Measurements from ENCODE around the gene ZNF174. TPM values are rescaled to one million over a fixed set of nuclear protein-coding genes. Genes with fewer than 3 reads are reported as not detected.

ZNF174 gene
- polyA plus RNA-seq (ENCODE audit: insufficient read length in 12 of 12) = 10 to 100 TPM in 1 of 12 donors, 1 to 10 TPM in 10, not detected in 1; 7.3 to 10.6 (median 8.8) TPM
- long read RNA-seq, donor 1, partial matches to known transcripts = 0 of 5 reads
- long read RNA-seq, donor 1, other reads (novel, unspliced or antisense) = 0 of 5 reads
- long read RNA-seq, donor 2, partial matches to known transcripts = 0 of 3 reads
- long read RNA-seq, donor 2, other reads (novel, unspliced or antisense) = 0 of 3 reads
- long read RNA-seq, donor 3, partial matches to known transcripts = 0 of 3 reads
- long read RNA-seq, donor 3, other reads (novel, unspliced or antisense) = 0 of 3 reads
- long read RNA-seq, donor 4, partial matches to known transcripts = 0 of 1 reads
- long read RNA-seq, donor 4, other reads (novel, unspliced or antisense) = 0 of 1 reads
- long read RNA-seq, donor 5, partial matches to known transcripts = 0 of 3 reads
- long read RNA-seq, donor 5, other reads (novel, unspliced or antisense) = 0 of 3 reads
- long read RNA-seq, donor 6, partial matches to known transcripts = 0 of 2 reads
- long read RNA-seq, donor 6, other reads (novel, unspliced or antisense) = 0 of 2 reads
- long read RNA-seq, donor 7, partial matches to known transcripts = 0 of 3 reads
- long read RNA-seq, donor 7, other reads (novel, unspliced or antisense) = 0 of 3 reads
- long read RNA-seq, donor 8, partial matches to known transcripts = 0 of 5 reads
- long read RNA-seq, donor 8, other reads (novel, unspliced or antisense) = 0 of 5 reads
- long read RNA-seq, donor 9, partial matches to known transcripts = 0 of 3 reads
- long read RNA-seq, donor 9, other reads (novel, unspliced or antisense) = 0 of 3 reads
- long read RNA-seq, donor 10, partial matches to known transcripts = 0 of 5 reads
- long read RNA-seq, donor 10, other reads (novel, unspliced or antisense) = 0 of 5 reads
- long read RNA-seq, donor 11, partial matches to known transcripts = 0 of 5 reads
- long read RNA-seq, donor 11, other reads (novel, unspliced or antisense) = 0 of 5 reads

DNA sequence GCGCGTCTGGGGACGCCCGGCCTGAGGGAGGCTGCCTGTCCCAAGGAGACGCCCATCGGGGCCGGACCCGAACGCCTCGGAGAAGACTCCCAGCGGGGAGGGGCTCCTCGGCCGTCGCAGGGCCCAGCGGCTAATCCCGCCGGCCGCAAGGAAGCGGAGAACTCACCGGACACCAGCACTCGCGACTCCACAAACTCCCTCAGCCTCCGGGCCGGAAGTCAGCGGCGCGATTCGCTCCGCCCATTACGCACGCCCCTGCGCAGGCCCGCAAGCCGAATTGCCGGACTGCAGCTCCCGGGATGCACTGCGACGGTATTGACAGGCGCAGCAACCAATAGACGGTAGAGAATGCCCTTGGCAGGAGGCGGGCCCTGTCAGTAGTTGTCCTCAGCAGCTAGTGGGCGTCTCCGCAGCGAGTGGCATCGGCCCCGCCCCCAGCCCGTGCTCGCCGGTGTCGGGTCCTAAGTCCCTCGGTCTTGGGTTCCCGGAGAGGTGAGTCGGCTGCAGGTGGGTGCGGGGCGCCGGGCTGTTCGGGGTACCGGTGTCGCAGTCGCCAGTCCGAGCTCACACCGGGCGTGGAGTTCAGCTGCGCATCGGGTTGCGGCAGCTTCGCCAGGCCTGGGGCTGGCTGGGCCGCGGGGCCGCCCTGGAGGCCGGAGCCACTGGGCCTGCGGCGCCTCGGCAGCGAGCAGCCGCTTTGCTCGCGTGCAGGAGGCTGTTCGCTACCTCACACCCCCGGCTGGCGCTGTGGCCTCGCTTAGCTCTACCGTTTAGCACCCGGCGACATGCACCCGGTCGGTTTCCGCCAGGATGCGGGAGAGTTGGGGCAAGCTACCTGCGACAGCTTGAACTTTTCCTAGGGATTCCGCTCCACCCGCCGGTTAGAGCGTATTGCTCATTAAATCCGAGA is at the start of gene ZNF174, which contains the start of gene ZSCAN32:
ZNF174 (plus strand) TSS at position 437 of the 910 bp plus-strand sequence. CDS start 790 bp downstream, outside the sequence.
ZSCAN32 (minus strand) TSS at position 226 of the 910 bp plus-strand sequence. CDS start 3,447 bp downstream, outside the sequence.
- DNase-seq = peak; percentile 99

DNA sequence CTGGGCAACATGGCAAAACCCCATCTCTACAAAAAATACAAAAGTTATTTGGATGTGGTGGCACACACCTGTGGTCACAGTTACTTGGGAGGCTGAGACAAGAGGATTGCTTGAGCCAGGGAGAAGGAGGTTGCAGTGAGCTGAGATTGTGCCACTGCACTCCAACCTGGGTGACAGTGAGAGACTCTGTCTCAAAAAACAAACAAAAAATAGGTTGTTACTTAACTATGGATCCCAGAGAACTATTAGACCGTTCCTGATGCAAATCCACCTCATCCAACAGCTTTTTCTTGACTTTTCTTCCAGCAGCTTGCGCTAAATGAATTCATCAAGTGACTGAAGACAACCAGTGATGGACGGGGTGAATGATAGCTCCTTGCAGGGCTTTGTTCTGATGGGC is 45.4 kb upstream of the ZNF174 start, which contains the start of gene OR2C1:
OR2C1 (plus strand) TSS at position 301 of the 400 bp plus-strand sequence; CDS start at position 353, 52 bp downstream.
- no peak for DNase-seq

DNA sequence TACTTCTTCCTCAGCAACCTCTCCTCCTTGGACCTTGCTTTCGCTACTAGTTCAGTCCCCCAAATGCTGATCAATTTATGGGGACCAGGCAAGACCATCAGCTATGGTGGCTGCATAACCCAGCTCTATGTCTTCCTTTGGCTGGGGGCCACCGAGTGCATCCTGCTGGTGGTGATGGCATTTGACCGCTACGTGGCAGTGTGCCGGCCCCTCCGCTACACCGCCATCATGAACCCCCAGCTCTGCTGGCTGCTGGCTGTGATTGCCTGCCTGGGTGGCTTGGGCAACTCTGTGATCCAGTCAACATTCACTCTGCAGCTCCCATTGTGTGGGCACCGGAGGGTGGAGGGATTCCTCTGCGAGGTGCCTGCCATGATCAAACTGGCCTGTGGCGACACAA is 44.9 kb upstream of the ZNF174 start:
- DNase-seq = no peak

DNA sequence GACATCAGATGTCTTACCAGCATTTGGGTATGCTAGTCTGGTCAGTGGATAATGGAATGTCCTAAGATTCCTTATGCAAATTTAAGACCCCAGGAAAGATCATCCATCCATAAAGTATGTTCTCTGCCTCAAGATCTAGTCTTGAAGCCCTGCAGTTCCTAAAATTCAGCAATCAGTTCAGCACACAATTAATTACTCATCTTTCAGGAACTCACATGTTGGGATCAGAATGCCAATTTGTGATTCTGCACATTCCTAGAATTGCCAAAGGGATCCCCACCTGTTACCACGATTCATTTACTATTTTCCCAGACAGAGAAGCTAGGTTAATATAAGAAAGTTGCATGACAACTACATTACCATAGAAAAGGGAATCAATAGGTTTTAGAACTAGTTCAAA is 42.1 kb upstream of the ZNF174 start:
- DNase-seq = no peak

DNA sequence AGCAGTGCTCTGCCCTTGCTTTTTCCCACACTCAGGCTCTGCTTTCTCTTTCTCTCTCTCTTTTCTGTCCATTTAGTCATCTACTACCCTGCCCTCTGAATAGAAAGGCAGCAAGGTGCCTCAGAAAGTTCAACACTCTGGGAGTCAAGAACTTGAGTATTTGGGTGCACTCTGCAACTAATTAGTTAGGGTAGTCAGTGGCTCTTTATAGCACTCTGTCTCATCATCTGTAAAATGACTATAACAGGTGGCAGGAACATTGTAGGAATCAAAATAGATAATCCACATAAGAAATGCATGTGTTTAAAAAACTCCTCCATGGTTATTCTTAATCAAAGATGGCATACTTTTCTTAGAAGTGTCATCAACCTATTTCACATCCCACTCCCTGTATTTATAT is 38.1 kb upstream of the ZNF174 start:
- no peak for DNase-seq

DNA sequence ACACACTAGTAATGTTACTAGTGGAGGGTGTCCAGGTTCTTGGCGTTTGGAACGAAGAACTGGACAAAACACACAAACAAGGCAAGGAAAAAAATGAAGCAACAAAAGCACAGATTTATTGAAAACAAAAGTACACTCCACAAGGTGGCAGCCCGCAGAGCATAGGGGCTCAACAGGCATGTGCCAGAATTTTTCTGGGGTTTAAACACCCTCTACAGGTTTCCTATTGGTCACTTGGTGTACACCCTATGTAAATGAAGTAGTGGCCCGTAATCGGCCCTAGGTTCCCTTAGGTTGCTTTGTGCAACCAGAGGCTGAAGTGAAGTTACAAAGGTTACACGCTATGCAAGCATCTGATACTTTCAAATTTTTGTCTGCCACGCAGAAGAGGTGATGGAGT is 37.2 kb upstream of the ZNF174 start:
- no peak for DNase-seq

DNA sequence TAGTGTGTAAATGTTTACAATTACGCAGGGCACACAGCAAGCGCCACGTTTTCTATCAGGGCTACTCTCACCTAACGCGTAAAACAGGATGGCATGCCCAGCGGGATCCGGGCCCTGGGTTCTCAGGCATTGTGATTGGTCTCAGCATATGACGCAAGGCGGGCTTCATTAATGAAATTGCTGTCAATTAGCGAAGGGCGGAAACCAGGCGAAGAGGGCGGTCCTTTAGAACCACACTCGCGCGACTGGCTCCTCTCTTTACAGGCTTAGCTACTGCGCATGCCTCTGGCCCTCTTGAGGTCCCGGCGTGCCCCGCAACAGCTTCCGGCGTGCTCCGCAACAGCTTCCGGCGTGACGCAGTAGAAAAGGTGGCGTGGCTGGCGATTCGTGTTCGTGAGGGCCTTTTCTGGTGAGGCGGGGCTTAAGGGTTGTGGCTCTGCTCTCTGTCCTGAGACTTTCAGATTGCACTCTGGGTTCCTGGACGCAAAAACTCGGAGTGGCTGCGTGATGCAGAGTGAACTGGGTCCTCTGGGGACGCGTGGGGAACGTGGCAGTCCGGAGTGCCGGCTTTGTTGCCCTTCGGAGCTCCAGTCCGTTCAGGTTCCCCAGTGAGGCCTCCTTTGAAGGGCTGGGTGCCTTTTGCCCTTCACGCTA is 36.1 kb upstream of the ZNF174 start:
- peak; percentile 83 for DNase-seq

DNA sequence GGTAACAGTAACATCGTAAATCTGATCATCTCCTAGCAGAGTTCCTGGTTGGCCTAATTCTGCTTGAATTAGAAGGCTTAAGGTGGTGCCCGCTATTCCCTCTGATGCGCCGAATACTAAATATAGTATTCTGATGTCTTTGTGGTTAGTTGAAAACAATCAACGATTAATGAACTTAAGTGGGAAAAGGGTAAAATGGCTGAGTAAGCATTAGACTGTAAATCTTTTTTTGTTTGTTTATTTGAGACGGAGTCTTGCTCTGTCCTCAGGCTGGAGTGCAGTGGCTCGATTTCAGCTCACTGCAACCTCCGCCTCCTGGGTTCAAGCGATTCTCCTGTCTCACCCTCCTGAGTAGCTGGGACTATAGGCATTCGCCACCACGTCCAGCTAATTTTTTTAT is 31.9 kb upstream of the ZNF174 start:
- no peak for DNase-seq

DNA sequence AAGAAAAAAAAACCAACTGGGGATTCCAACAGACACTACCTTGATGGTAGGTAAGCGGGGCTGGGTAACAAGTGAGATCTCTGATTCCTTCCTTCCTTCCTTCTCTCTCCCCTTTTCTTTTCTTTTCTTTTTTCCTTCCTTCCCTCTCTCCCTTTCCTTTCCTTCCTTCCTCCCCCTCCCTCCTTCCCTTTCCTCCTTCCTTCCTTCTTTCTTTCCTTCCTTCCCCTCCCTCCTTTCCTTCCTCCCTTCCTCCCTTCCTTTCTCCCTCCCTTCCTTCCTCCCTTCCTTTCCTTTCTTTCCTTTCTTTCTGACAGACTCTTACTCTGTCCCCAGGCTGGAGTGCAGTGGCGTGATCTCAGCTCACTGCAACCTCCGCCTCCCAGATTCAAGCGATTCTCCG is 25.3 kb upstream of the ZNF174 start:
- no peak for DNase-seq

DNA sequence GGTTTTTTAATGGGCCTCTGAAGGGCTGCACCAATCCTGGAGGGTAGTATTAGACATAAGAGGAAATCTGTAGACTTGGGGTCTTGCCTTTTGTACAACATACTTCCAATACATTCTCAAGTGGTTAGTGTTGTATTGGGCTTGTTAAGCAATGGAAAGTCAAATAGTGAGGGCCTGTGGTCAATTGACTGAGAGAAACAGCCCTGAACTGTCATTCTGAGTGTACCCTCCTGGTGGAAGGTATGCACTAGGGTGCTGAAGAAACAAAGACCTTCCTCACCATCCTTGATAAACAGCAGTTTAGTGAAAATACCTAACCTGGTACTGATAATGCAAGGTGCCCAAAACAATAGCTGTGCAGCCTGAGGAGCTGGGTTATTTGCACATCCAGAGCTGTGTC is 23.1 kb upstream of the ZNF174 start:
- no peak for DNase-seq

DNA sequence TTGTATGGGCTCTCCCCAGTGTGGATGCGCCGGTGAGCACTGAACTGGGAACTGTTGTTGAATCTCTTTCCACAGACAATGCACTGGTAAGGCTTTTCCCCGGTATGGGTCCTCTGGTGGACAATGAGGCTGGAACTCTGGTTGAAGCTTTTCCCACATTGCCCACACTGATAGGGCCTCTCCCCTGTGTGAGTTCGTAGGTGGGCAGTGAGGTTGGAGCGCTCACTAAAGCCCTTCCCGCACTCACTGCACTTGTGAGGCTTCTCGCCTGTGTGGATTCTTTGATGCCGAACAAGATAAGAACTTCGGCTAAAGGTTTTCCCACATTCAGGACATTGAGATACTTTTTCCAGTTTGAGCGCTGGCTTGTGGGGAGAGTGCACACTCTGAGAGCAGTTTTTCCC is 18.0 kb upstream of the ZNF174 start:
- no peak for DNase-seq

DNA sequence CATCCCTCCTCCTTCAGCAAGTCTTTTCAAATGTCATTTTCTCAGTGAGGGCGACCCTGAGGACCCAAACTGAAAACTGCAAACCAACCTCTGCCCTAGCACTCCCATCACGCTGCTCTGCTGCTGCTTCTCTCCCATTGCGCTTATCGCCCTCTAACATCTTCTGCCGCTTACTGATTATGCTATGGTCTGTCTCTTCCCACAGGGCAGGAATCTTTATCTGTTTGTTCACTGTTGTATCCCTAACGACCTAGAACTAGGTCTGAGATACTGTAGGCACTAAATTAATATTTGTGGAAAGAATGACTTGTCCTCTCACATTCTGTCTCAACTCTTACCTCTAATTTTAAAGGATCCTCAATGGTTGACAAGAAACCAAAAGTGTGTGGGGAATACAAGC is 12.7 kb upstream of the ZNF174 start:
- DNase-seq = no peak

DNA sequence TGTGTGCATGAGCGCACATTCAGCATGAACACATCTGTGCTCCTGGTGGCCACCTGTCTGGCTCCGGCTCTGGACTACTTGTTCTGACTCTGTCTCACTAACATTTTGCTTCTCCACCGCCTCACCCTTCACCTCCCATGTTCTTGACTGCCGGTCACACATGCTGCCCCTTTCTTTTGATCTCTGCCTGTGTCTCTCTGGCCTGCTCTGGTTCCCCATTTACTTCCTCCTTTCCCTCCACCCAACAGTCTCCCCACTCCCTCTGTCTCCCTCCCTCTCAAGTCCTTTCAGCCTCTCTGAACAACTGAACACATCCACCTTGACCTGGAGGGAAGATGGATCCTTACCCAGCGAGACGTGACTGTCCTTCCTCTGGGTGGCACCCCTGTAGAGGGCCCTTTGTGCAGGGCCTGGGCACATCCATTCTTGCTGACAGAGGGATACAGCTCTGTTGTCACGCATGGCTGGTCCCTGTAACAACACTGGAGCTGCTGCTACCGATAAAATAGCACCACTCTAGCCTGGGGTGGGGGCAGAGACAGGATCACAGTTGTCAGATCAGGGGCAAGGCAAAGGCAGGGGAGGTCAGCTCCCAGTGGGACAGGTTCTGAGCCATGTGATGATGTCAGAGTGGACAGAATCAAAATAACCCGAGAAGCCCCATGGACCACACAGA is 11.2 kb upstream of the ZNF174 start:
- DNase-seq = no peak

DNA sequence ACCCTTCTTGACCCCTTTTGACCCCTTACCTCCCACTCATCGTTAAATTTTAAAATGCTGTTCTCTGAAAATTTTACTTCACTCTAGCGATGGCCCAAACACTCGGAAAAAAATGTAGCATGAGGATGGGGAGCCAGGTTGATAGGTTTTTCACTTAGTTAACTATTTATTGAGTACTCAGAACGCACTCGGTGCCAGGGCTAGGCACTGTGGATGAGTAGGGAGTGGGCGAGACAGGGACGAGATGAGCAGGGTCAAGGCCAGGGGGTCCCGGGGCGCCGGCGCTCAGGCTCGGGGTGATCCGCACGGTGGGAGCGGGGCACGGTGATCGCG is 603 bp upstream of the ZNF174 start:
- no peak for DNase-seq

DNA sequence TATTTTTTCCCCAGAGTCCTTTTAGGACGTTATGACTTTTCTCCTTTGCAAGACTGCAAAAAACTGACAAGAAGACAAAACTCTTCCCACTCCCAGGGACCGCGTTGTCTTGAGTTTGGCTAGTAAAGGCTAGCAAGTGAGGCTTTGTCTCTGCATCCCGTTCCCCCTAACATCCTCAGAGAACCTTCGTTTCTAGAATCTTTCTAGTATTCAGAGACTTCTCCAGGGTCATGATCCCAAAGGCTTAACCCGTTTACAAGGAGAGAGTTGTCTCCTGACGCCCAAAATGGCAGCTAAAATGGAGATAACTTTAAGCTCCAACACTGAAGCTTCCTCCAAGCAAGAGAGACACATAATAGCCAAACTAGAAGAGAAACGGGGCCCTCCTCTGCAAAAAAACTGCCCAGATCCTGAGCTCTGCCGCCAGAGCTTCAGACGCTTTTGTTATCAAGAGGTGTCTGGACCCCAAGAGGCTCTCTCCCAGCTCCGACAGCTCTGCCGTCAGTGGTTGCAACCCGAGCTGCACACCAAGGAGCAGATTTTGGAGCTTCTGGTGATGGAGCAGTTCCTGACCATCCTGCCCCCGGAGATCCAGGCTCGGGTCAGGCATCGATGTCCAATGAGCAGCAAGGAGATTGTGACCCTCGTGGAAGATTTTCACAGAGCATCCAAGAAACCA is 843 bp downstream of the ZNF174 start:
- DNase-seq = peak; percentile 5

DNA sequence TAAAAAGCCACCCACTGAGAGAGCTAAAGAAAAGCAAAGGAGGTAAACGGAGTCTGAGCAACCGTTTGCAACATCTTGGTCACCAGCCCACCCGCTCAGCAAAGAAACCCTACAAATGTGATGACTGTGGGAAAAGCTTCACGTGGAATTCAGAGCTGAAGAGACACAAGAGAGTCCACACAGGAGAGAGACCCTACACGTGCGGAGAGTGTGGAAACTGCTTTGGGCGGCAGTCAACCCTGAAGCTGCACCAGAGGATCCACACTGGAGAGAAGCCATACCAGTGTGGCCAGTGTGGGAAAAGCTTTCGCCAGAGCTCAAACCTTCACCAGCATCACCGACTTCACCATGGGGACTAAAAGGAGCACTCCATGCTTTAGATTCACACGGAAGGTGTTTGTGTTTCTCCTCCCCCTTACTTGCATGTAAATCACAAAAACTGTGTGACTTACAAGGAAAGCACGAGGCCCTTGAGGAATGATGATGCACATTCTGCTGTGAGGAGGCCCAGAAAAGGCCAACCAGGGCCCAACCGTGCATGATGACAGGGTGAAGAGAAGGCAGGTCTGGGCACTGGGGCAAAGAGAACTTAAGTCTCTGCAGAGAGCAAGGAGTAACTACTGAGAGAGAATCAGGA is 7.7 kb downstream of the ZNF174 start:
- no peak for DNase-seq

DNA sequence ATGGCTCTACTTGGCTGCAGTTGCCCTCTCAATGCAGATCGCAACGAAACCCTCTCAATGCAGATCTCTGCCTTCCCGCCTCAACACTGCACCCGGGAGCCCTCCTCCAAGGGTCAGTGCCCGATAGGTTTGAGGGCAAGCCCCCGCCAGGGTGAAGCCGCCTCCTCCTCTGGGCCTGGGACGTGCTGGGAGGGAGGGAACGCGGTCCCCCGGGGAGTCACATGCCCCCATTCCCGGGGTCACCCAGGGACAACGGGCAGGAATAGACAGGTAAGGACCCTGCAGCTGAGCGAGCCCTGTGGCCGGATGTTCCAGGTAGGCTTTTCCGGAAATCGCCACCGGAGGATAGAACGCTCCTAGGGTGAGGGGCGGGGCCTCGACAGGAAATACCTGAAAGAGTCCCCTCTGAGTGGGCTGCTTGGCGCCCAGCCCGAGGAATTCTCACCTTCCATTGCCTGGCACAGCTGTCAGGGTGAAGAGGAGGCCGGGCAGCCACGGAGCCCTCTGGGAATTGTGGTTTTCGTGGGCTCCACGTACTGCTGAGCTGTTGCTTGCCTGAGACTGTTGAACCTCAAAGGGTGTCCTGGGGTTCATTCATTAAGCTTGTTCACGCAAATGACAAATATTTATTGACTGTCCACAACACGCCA is 12.8 kb downstream of the ZNF174 start:
- DNase-seq = no peak

DNA sequence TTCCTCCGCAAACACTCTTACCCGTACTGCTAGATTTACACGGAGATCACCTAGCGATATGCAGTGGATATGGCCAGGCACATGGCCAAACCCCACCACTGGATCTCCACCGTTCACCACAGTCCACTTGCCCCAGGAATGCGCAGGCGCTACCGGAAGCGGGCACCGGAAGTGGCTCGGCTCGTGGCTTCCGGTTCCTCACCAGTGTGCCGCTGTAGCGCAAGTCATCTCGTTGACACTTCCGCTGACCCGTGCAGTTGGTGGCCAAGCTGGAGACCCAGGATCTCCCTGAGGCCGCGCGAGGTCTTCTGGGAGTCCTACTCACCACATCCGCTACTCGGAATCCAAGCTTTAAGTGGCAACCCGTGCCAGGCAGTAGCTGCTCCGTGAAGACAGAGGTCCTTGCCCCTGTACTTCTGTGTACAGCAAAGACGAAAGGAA is 30.8 kb downstream of the ZNF174 start:
- no peak for DNase-seq

DNA sequence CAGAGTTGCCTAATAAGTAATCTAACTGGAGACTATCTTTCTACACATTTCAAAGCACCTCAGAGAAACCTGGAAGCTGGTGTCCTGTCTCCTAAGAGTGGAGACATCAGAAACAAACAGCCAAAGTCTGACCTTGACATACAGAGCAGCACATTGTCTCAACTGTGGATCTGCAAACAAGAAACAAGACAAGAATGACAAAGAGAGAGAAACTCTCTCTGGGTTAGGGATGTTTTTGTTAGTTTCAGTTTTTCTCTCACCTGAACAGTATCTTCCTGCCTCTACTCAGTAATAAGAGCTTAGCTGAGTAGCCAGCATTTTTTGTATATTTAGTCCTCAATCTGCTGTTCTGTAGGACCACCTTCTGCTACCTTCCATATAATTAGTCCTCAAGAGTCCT is 33.4 kb downstream of the ZNF174 start:
- no peak for DNase-seq

Measured in muscle of arm (tissue), 14 donors.